ENCODE measurements around the gene B4GALNT1.
"Not testable (repeated sequence)": the region's sequence is repeated elsewhere in the genome, so short reads cannot be mapped to it uniquely, and the experiment has no call there.

B4GALNT1 gene

DNA sequence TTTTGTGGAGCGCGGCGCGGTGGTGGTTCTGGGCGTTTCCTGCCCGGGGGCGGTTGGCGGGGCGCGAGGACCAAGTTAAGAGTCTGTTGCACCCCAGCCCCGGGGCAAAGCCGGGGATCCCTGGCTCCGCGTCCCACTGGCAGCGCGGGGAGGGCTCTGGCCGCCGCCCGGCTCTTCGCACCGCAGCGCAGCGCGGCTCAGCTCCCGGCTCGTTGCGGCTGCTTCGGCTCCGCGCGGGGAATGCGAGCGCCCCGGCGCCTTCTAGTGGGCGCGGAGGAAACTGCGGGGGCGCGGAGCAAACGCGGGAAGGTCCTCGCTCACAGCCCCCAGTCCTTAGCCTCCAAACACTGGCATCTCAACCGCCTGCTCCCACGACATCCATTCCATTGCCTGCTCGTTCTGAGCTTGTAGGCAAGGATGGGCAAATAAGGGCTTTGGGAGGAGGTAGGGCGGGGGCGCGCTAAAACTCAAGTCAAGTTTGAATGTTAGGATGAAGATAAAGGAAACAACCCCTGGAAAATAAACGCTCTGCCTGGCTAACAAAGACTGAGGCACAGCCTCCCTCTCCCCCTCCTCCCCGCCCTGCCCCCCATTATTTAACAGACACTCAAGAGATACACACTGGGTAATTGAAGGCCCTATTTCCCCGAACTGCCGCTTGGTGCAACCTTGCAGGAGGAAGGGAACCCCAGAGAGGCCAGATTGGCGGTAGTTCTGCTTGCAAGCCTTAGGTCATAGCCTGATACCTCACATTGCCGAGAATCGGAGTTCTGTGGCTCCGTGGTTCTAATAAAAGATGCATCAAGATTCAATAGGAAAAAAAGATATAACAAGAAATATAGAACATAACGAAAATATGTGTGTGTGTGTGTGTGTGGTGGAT, at the start of gene B4GALNT1:
Gene B4GALNT1 (minus strand): TSS at position 244 of the 883 bp plus-strand sequence. CDS start 1,069 bp downstream, outside the sequence.
- peak; percentile 28 to 30 for DNase-seq (ENCODE audit: low read depth in 2 of 2)

DNA sequence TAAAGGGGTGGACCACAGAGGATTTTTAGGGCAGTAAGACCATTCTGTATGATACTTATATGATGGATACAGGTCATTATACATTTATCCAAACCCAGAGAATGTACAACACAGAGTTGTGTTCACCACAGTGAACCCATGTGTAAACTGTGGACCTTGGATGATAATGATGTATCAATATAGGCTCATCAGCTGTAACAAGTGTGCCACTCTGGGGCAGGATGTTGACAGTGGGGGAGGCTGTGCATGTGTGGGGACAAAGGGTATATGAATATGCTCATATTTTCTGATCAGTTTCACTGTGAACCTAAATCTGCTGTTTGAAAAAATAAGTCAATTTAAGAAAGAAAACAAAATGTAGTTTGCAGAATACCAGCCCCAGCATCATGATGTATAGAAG, 46.7 kb upstream of the B4GALNT1 start:
- DNase-seq (ENCODE audit: low read depth in 2 of 2) = no peak

DNA sequence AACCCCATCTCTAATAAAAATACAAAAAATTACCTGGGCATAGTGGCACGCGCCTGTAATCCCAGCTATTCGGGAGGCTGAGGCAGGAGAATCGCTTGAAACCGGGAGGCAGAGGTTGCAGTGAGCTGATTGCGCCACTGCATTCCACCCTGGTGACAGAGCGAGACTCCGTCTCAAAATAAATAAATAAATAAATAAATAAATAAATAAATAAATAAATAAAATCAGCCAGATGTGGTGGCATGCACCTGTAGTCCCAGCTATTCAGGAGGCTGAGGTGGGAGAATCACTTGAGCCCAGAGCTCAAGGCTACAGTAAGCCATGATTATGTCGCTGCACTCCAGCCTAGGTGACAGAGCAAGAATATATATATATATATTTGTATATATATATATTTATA, 44.9 kb upstream of the B4GALNT1 start:
- not testable (repeated sequence) for DNase-seq (ENCODE audit: low read depth in 2 of 2)

DNA sequence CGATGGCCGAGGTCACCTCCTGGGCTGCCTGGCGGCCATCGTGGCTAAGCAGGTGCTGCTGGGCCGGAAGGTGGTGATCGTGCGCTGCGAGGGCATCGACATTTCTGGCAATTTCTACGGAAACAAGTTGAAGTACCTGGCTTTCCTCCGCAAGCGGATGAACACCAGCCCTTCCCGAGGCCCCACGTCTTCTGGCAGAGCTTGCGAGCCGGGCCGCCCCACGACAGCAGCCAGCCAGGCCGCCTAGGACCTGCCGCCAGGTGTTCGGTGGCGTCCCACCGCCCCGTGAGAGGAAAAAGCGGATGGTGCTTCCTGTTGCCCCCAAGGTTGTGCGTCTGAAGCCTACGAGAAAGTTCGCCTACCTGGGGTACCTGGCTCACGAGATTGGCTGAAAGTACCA, 41.7 kb upstream of the B4GALNT1 start:
- no peak for DNase-seq (ENCODE audit: low read depth in 2 of 2)

DNA sequence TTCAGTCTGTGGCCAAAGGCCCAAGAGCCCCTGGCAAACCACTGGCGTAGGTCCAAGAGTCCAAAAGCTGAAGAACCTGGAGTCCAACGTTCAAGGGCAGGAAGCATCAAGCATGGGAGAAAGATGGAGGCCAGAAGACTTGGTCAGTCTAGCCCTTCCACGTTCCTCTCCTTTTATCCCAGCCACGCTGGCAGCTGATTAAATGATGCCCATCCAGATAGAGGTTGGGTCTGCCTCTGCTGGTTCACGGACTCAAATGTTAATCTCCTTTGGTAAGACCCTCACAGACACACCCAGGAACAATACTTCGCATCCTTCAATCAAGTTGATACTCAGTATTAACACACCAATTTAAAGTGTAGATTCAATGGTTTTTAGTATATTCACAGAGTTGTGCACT, 39.8 kb upstream of the B4GALNT1 start:
- no peak for DNase-seq (ENCODE audit: low read depth in 2 of 2)

DNA sequence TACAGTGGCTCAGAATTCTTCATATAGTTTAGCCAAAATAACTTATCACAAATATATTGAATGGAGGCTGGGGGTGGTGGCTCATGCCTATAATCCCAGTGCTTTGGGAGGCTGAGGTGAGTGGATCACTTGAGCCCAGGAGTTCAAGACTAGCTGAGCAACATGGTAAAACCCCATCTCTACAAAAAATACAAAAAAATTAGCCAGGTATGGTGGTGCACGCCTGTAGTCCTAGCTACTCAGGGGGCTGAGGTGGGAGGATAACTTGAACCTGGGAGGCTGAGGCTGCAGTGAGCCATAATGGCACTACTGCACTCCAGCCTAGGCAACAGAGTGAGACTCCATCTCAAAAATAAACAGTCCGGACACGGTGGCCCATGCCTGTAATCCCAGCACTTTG, 38.8 kb upstream of the B4GALNT1 start:
- not testable (repeated sequence) for DNase-seq (ENCODE audit: low read depth in 2 of 2)

DNA sequence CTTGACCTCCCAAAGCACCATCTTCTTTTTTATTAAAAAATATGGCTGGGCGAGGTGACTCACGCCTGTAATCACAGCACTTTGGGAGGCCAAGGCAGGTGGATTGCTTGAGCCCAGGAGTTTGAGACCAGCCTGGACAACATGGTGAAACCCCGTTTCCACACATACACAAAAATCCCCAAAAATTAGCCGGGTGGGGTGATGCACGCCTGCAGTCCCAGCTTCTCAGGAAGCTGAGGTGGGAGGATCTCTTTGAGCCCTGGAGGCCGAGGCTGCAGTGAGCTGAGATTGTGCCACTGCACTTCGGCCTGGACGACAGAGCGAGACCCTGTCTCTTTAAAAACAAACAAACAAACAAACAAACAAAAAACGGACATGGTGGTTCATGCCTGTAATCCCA, 36.7 kb upstream of the B4GALNT1 start:
- not testable (repeated sequence) for DNase-seq (ENCODE audit: low read depth in 2 of 2)

DNA sequence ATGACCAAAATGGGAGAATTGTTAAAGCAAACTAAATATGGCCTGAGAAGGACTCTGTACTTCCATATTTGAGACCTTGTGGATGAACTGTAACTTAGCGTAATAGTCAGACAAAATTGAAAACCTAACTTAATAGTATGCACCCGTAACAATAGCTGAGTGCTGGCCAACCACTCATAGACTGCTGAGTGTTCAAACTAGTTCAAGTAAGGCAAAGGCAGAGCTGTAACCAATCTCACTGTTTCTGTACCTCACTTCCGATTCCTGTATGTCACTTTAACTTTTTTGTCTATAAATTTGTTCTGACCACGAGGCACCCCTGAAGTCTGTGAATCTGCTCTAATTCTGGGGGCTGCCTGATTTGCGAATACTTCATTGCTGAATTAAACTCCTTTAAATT, 33.9 kb upstream of the B4GALNT1 start:
- DNase-seq (ENCODE audit: low read depth in 2 of 2) = no peak

DNA sequence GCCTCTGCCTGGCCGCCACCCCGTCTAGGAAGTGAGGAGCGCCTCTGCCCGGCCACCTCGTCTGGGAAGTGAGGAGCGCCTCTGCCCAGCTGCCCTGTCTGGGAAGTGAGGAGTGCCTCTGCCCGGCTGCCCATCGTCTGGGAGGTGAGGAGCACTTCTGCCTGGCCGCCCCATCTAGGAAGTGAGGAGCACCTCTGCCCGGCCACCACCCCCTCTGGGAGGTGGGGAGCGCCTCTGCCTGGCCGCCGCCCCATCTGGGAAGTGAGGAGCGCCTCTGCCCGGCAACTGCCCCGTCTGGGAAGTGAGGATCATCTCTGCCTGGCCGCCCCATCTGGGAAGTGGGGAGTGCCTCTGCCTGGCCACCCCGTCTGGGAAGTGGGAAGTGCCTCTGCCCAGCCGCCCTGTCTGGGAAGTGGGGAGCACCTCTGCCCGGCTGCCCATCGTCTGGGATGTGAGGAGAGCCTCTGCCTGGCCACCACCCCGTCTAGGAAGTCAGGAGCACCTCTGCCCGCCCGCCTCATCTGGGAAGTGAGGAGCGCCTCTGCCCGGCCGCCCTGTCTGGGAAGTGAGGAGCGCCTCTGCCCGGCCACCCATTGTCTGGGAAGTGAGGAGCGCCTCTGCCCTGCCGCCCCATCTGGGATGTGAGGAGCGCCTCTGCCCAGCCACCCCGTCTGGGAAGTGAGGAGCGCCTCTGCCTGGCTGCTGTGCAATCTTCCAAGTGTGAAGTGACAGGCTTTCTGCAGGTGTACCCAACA, 32.2 kb upstream of the B4GALNT1 start:
- DNase-seq (ENCODE audit: low read depth in 2 of 2) = not testable (repeated sequence)

DNA sequence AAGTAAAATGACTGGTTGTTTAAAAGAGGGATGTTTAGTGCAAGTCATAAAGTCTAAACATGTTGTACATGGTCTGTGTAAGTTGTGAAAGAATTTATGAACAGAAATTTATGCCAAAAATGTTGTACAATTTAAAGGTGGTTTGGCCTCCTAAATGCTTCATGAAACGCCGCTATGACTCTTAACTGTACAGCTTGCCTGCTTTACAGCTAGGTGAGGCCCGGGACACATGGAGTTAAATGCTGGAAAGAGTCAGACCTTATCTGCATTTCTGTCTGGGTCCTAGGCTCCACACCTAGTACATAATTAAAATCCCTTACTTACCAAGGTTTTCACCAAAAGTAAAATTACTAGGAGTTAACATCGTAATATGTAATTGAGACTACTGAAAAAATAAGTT, 28.4 kb upstream of the B4GALNT1 start:
- no peak for DNase-seq (ENCODE audit: low read depth in 2 of 2)

DNA sequence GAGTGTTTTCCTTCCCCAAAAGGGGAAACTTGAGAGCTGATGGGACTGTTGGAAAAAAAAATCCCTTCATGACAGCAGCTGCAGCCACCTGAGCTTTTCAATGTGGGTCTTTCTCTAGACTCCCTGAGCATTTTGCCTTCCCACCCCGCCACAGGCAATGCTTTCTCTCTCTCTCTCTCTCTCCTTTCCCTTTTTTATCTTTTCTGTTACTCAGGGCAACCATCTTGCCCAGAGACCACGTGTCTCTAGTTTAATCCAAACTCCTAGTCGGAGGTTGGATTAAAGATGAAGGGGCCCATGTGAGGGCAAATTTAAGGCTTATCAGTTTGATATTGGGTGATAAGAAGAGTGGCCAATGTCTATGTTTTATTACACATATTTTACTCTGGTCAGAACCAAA, 25.9 kb upstream of the B4GALNT1 start:
- no peak for DNase-seq (ENCODE audit: low read depth in 2 of 2)

DNA sequence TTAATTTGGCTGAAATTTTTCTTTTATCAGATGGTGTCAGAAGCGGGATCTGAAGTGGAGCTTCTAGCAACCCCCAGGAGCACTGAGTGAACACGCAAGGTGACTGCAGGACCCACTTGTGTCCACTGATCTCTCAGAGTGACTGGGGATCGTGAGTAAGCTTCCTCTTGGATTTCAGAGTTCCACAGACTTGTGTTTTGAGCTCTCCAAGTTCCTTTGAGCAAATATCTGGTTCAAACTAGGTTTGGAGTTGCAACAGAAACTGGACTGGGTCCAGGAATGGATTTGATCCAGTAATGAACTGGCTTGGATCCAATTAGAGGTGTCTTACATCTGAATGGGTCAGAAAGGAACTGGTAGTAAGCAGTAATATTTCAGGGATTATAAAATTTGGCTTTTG, 24.7 kb upstream of the B4GALNT1 start:
- no peak for DNase-seq (ENCODE audit: low read depth in 2 of 2)

DNA sequence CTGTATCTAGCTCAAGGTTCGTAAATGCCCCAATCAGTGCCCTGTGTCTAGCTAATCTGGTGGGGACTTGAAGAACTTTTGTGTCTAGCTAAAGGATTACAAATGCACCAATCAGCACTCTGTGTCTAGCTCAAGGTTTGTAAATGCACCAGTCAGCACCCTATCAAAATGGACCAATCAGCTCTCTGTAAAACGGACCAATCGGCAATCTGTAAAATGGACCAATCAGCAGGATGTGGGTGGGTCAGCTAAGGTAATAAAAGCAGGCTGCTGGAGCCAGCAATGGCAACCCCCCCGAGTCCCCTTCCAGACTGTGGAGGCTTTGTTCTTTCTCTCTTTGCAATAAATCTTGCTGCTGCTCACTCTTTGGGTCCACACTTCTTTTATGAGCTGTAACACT, 23.4 kb upstream of the B4GALNT1 start:
- DNase-seq (ENCODE audit: low read depth in 2 of 2) = not testable (repeated sequence)

DNA sequence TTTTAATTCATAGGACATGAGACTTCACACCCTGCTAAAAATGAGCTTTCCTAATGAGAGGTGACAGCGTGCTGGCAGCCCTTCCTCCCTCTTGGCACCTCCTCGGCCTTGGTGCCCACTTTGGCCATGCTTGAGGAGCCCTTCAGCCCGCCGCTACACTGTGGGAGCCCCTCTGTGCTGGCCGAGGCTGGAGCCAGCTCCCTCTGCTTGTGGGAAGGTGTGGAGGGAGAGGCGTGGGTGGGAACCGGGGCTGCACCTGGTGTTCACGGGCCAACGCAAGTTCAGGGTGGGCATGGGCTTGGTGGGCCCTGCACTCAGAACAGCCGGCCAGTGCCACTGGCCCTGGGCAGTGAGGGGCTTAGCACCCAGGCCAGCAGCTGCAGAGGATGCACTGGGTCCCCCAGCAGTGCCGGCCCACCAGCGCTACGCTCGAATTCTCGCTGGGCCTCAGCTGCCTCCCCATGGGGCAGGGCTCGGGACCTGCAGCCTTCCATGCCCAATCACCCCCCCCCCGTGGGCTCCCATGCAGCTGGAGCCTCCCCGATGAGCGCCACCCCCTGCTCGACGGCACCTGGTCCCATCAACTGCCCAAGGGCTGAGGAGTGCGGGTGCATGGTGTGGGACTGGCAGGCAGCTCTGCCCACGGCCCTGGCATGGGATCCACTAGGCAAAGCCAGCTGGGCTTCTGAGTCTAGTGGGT, 22.7 kb upstream of the B4GALNT1 start:
- no peak for DNase-seq (ENCODE audit: low read depth in 2 of 2)

DNA sequence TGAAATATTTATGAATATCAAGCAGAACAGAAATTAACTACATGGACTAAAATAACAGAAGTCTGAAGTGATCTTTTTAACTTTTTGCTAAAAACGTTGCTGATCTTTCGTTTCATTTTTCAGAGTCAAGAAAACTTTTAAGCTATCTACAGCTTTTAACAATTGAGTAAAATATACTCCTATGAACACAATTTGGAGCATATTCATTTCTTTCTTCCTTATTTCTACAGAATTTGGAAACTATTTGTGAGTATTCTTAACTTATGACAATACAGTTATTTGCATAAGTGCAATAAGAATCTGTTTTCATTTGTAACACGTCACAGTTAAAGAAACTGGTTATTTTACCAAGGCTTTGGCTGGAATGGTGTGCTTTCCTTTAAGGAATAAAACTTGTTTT, 21.0 kb upstream of the B4GALNT1 start:
- DNase-seq (ENCODE audit: low read depth in 2 of 2) = no peak

DNA sequence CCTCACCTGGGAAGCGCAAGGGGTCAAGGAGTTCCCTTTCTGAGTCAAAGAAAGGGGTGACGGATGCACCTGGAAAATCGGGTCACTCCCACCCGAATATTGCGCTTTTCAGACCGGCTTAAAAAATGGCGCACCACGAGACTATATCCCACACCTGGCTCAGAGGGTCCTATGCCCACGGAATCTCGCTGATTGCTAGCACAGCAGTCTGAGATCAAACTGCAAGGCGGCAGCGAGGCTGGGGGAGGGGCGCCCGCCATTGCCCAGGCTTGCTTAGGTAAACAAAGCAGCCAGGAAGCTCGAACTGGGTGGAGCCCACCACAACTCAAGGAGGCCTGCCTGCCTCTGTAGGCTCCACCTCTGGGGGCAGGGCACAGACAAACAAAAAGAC, 13.7 kb upstream of the B4GALNT1 start:
- not testable (repeated sequence) for DNase-seq (ENCODE audit: low read depth in 2 of 2)

DNA sequence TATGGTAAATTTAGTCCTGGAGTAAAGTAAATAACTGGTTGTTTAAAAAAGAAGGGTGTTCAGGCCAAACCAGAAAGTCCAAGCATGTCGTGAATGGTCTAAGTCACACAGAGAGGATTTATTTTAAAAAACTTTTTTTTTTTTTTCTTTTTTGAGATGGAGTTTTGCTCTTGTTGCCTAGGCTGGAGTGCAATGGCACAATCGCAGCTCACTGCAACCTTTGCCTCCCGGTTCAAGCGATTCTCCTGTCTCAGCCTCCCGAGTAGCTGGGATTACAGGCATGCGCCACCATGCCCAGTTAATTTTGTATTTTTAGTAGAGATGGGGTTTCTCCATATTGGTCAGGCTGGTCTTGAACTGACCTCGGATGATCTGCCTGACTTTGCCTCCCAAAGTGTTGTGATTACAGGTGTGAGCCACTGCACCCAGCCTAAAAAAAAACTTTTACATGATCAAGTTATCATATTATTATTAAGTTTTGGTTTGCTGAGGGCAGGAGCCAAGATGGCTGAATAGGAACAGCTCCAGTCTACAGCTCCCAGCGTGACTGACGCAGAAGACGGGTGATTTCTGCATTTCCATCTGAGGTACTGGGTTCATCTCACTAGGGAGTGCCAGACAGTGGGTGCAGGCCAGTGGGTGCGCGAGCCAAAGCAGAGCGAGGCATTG, 13.1 kb upstream of the B4GALNT1 start:
- DNase-seq (ENCODE audit: low read depth in 2 of 2) = not testable (repeated sequence)

DNA sequence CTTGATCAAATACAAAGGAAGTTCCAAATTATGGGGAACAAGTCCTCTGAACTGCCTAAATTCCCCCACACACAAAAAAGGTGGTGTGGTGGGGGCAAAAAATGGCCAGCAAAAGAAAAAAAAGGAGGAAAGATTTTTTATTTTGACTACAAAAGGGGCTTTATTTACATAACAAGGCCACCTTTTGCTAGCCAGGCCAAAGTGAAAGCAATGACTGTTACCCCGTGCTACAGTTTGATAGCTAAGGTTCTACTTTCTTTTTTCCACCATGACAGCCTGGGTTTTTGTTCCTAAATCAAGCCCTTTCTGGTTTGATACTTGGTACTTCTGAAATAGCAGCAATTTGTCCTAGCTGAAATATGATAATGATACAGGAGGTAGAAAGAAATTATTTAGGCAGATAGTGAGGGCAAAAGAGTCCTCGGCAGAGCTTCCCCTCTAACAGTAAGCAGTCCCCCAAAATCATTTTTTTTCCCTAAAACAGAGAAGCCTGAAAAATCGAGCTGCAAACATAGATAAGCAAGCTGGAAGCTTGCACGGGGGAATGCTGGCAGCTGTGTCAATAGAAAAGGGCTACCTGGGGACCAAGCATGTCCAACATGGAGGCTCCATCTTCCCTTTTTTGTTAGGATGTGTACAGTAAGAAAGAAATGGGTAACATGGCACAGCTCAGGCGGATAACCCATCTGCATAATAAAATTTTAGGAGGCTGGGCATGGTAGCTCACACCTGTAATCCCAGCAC, 8.9 kb upstream of the B4GALNT1 start:
- DNase-seq (ENCODE audit: low read depth in 2 of 2) = no peak

DNA sequence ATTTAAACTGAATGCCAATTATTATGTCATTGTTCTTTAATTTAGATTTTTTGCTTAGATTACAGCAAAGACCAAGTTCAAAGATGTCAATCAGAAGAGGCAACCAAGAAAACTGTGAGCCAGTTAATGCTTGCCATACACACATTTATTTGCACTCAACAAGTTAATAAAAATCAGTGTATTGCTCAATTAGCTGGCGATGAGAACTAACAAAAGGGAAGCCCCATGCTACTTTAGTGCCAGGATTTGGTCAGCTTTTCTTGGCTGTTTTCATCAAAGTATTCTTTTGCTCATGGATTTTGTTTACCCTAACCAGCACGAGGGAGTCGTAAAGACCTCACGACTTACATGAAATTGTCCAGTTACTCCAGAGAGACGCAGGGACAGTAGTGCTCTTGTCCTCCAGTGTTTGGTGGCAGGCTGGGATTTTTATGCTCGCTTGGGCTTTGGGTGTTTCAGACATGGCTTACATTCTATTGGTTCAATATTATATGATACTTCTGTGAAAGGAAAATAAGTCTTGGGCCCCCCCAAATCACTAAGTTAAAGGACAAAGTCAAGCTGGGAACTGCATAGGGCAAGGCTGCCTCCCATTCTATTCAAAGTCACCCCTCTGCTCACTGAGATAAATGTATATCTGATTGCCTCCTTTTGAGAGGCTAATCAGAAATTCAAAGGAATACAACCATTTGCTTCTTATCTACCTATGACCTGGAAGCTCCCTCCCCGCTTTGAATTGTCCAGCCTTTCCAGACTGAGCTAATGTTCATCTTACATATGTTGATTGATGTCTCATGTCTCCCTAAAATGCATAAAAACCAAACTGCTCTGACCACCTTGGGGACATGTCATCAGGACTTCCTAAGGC, 7.4 kb upstream of the B4GALNT1 start:
- DNase-seq (ENCODE audit: low read depth in 2 of 2) = no peak

DNA sequence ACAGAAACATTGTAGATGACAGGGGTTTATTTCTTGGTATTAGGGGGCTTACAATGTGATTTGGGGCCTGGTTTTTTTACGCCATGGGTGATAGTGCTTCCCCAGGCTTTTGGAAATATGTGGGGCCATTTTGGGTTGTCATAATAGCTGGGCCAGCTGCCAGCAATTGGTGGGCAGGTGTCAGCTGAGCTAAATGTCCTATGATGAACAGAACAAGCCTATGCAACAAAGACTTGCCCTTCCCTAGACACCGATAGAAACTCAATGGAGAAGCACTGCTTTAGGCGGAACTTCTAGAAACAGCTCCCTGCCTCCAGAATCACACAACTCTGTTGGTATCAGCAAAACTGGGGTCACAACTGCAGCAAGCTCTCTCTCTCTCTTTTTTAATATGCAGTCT, 5.1 kb upstream of the B4GALNT1 start:
- DNase-seq (ENCODE audit: low read depth in 2 of 2) = no peak
